ENCODE results near the gene SLC22A12.

The SLC22A12 gene

DNA sequence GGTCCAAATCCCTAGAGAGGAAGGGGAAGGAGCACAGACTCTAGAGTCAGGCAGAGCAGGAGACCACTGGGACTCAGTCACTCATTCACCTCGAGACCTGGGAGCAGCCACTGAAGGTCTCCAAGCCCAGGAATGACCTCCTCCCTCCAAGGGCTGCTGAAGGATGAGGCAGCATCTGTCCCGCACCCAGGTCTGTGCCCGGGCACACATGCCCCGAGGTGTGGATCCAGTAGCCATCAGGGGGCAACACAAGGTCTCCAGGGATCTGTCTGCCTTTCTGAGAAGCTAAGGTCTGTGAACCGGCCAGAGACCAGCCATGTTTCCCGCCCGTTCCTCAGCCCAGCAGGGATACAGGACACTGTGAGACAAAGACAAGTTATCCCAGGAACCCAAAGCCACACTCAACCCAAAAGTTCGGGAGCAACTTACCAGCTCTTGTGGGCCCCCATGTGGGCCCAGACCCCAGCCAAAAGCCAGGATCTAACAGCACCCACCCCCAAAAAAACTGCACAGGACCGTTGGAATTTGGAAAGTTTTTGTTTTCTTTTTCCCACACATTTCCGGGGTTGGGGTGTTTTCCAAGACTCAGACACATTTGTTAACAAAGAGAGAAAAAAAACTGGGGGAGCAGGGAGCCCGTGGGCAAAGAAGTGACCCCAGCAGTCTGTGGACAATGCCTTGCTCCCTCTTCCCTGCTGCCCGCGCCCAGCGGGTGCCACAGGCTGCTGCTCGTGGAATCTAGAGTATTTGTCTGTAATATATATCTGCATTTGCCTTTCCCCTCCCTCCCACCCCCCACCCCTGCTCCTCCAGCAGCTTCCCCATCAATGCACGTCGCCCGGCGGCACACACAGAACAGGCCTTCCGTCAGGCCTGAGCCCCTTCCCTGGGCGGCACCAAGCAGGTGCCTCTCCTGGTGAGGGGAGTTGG lies 14.9 kb downstream of the SLC22A12 start:
- no peak for DNase-seq

GRCh38 chr11:64606796-64607380 lies 15.9 kb downstream of the SLC22A12 start:
- DNase-seq = no peak

DNA sequence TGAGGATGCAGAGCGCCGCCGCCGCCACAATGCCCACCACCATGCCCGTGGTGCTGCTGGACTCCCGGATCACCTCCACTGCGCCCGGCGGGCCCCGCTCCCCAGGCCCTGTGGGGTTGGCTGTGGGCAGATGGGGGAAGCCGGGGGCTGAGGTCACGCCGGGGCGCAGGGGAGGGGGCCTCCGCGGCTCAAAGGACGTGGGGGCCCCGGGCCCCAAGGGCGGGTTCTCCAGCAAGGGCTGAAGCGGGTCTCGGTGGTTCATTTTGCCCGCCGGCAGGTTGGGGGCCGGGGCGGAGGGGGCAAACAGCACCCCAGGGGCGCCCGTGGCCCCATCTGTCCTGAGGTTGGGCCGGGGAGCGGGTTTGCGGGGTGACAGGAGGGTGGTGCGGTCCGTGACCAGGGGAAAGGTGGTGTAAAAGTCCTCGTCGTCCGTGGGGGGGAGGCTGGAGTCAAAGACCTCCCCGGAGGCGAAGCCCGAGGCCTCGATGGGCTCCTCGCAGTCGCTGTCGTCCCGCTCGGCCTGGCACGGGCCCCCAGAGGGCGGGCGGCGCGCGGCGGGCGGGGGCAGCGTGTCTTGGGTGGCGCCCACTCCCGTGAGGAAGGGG lies 16.5 kb downstream of the SLC22A12 start:
- no peak for DNase-seq

DNA sequence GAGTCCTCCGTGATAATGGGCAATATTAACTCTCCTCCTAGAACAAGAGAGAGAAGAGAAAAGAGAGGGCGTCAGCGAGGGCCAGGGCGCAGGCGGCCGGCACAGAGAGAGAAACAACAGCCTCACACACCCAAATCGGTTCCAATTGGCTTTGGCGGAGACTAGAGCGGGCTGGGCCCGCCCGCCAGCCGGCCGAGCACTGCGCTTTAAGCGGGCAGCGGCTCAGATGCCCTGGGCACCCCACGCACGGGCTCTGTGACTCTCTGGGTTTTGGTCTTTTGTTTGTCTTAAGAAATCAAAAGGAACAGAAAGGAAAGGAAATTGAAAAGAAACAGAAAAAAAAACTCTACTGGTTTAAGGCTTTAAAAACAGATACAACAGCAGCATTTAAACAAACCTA lies 17.0 kb downstream of the SLC22A12 start:
- no peak for DNase-seq

- DNase-seq = no peak
Measured at GRCh38 chr11:64608636-64609035, 17.6 kb downstream of the SLC22A12 start.

GRCh38 chr11:64609436-64610047 lies 18.5 kb downstream of the SLC22A12 start:
- DNase-seq = no peak

GRCh38 chr11:64610596-64610995 lies 19.6 kb downstream of the SLC22A12 start:
- DNase-seq = no peak

DNA sequence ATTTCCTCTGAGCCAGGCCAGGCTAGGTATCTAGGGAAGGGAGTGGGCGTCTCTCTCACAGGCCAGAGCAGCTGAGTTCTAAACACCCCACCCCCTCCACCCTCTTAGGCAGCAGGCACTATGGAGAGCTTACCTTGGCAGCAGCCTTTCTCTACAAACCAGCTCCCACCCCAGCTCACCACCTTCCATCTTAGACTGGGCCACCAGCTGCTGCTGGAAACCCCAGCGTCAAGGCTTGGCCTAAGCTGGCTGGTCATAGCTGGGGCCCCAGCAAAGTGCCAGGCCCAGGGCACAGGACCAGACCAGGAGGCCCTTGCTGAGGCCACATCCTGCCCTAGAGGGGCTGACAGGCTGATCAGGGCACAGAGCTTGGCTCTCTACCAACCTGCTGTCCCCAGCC lies 20.2 kb downstream of the SLC22A12 start:
- no peak for DNase-seq

DNA sequence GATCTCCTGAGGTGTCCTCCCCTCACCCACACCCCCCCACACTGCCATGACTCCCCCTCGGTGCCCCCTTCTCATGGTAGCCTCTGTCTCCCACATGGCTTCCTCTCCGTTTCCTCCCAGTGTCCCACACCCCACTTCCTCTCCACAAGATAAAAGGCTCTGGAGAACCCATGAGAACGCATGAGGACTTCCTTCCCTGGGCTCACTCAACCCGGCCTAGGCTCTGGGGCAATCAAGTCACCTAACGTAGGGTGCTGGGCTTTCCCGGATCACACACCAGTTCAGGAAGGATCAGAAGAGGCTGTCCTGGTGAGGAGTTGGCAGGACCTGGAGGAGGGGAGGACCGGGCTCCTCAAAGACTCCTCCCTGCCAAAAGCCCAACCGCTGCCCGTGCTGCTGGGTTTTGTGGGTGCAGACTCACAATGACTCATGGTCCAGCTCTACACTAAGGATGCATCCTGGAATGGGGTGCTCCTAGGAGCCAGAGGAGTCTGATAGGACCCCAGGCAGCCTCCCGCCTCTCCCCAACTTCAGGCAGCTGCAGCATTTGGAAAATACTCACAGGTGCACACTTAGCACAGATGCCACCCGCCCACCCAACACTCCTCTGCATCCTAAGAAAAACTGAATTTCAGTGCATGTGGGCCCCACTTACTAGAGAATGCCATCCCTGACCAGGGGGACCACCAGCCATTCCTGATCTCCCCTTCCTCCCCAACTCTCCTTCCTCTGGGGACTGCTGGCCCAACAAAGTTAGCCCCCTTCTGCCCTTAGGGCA lies 21.0 kb downstream of the SLC22A12 start:
- DNase-seq = no peak

GRCh38 chr11:64613648-64614047 lies 22.6 kb downstream of the SLC22A12 start:
- no peak for DNase-seq

- no peak for DNase-seq
Measured at GRCh38 chr11:64614917-64615316, 23.9 kb downstream of the SLC22A12 start.

GRCh38 chr11:64616817-64617216 lies 25.8 kb downstream of the SLC22A12 start:
- no peak for DNase-seq

GRCh38 chr11:64619196-64619595 lies 28.2 kb downstream of the SLC22A12 start:
- DNase-seq = no peak

DNA sequence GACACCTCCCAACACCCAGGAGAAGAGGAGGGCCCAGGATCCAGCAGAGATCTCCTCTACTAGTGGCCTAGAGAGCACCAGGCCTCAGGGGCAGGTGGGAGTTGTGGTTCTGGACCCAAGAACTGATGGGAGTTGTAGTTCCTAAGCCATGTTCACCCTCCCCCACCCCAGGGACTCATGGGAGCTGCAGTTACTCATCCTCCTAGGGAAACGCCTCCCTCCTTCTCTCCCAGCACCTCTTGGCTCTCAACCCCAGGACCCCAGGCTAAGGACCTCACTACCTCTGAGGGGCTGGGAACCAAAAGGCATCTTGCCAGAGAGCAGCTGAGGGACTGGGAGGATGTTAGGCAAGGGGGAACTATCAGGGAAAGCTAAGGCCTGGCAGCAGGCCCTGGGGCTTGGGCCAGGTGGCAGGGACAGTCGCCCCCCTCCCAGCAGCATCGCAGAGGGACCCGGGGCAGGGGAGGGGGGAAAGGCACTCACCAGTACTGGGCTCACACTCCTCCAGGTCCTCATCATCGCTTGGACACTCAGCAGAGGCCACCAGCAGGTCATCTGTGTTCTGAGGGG lies 28.9 kb downstream of the SLC22A12 start:
- DNase-seq = no peak

- no peak for DNase-seq
Measured at GRCh38 chr11:64620381-64620971, 29.5 kb downstream of the SLC22A12 start.

DNA sequence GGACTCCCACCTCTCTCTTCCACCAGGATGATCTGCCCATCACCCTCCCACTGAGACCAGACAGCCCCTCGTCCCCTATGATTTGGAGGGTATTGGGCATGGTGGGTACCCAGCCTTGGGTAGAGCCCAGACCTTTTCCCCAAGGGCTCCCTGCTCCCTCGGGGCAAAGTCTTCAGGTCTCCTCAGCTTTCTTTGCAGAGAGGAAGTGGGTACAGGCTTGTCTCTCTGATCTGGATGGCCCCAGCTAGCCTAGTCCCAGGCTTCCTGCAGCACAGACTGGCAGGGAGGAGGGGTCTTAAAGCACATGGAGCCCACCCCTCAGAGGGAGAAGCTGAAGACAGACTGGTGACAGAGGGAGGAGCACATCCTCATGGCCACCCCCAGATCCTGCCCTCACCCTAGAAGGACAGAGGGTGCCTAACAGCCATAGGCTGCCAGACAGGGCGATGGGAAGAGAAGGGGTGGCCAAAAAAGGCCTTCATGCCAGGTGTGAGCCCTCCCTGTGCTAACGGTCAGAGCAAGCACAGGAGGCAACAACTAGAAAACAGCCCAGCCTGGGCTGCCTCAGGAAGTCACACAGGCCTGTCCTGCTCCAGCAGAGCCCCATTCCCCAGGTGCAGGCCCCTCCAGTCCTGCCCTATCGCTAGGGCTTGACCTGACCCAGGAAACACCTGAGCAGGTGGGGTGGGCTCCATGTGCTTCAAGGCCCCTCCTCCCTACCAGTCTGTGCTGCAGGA lies 30.4 kb downstream of the SLC22A12 start:
- no peak for DNase-seq

DNA sequence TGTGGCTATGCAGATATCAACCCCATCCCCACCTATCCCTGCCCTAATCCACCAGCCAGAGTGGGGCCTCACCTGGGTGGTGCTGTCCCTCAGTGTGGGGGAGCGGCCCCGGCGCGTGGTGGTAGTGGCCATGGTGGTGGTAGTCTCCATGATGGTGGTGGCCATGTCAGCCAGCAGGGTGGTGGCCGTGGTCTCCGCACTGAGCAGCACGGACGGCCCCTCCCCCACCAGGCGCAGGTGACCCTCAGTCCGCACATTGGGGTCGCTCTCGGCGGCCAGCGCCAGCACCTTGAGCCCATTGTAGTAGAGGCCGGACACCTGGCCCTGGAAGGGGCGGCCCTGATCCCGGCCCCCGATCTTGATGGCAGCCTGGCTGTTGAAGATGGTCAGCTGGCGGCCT lies 31.7 kb downstream of the SLC22A12 start:
- no peak for DNase-seq

DNA sequence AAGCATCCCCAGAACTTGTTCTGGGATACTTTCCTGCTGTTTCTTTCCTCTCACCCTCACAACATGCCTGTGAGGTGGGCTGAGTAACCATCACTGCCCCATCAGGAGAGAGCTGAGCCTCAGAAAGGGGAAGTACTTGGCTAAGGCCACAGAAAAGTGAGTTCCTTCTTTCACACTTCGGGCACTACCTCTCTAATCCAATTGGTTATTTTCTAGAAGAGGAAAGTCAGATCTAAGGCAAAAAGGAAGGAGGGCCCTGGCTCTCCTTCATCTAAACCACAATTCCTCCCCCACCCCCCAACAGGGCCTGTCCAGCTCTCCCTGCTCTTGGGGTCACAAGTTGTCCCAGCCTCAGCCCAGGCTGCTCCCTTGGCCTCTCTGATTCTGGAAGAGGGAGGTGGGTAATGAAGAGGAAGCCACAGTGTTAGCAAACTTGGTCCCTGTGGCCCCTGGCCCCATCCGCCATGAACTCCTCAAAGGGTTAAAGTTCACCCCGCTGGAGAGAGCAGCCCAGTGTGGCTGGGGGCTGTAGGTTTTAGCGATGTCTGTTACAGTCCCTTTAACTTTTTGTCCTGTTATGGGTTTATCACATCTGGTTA lies 34.0 kb downstream of the SLC22A12 start:
- no peak for DNase-seq

- no peak for DNase-seq
Measured at GRCh38 chr11:64626637-64627036, 35.6 kb downstream of the SLC22A12 start.

- DNase-seq = no peak
Measured at GRCh38 chr11:64627371-64627770, 36.4 kb downstream of the SLC22A12 start.

DNA sequence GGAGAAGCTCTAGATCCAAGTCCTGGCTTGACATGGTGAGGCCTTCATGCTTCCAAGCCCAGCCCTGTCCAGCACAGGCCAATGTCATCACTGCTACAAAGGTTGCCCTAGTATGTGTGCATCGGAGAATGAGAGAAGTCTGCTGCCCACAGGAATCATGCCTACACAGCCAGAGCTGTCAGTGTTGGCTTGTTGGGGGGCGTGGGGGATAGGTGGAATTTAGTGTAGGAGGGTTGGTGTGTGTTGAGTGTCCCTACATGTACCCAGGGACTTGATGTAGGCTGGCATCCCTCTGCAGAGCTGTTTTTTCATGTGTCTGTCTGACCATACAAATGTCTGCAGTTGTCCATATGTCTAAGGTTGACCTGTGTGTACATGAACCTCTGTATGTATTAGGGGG lies 37.6 kb downstream of the SLC22A12 start:
- DNase-seq = no peak

Measured in NCI-H526 treated with DMSO at 0.1 percent for 48 hours (cell line).